Stimulated activated CD4-positive, alpha-beta T cell treated with anti-CD3 and anti-CD28 coated beads, Interleukin-2, amount 100 ng/mL, for 24 hours (primary cell): Measurements from ENCODE around the gene GRIK3.

Source experiments
- DNase-seq, 2 donors: peaks; one replicate each; pipeline ENCODE4 v3.0.0-alpha.2; 2020

The GRIK3 gene

GRCh38 chr1:37010011-37010410 lies 24.3 kb downstream of the GRIK3 start:
- DNase-seq, result no peak

GRCh38 chr1:37009521-37009920 lies 24.8 kb downstream of the GRIK3 start:
- DNase-seq, result no peak

GRCh38 chr1:37006132-37006868 lies 28.0 kb downstream of the GRIK3 start:
- no peak for DNase-seq

GRCh38 chr1:37002898-37003297 lies 31.4 kb downstream of the GRIK3 start:
- DNase-seq, result no peak

GRCh38 chr1:37001703-37002102 lies 32.6 kb downstream of the GRIK3 start:
- DNase-seq, result no peak

DNA sequence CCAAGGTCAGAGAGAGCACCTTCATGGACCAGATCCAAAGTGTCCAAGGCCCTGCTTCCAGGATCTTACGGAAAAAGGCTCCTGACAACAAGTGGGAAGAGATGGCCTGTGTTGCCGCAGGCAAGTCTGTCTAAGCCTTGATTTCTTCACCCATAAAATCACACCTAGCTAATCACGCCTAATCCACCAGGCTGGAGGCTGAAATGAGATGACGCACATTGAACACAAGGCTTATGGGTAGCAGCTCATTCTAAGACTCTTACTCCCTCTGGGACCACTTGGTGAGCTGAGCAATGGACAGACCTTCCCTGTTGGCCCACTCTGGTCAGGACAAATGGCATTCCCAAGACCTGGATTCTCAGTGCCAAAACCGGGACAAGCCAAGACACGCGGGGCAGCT lies 38.2 kb downstream of the GRIK3 start:
- no peak for DNase-seq

- DNase-seq, result no peak
These were observed 39.4 kb downstream of the GRIK3 start for GRCh38 chr1:36994868-36995267.

GRCh38 chr1:36994294-36994693 lies 40.0 kb downstream of the GRIK3 start:
- DNase-seq, result no peak

DNA sequence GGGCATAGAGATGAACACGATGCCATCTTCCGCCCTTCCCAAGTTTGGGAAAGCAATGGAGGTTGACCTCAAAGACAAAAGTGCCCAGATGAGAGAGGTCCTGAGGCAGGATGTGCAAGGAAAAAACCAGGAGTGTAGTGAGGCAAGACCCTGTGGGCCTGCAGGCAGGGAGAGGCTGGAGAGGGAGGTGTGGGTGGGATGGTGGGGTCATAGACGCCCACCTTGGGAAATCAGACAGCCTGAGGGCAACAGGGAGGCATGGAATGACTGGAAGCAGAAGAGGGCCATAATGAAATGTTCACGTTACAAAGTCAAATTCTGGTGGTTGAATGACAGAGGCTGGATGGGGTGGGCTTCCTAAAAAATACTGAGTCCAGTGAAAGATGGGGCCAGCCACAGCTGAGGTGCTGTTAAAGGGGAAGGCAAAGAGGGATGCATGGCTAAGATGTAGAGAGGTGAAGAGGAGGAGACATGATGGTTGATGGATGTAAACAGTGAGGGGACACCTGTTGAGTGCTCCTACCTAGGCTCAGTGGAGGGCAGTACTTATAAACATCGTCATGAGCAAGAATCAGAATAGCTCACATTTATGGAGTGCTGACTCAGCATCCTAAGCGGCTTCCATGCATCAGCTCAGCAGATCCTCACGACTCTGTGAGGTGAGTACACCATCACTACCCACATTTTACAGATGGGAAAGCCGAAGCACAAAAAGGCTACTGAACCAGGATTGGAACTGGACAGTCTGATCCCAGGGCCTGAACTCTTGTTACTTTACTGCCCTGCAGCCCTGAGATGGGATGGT lies 42.0 kb downstream of the GRIK3 start:
- DNase-seq, result no peak

- DNase-seq, result no peak
These were observed 42.8 kb downstream of the GRIK3 start for GRCh38 chr1:36991551-36991950.

GRCh38 chr1:36990928-36991327 lies 43.4 kb downstream of the GRIK3 start:
- DNase-seq, result no peak

DNA sequence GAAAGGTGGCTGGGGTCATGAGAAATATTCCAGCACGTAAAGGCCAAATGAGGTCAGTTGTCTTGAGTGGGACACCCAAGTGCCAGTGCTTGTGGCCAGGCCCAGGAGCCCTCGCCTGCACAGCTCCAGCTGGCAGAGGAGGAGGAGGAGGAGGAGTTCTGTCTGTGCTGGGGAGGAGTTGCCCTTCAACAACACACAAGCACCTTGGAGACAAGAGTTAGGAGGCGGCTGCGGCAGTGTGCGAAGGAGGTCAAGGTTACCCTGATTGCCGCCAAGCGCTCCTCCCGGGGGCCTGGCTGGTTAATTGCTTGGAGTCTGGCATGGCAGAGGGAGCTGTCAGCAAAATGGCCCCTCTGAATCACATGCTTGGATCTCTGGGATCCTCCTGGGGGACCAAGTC lies 45.1 kb downstream of the GRIK3 start:
- DNase-seq, result no peak

DNA sequence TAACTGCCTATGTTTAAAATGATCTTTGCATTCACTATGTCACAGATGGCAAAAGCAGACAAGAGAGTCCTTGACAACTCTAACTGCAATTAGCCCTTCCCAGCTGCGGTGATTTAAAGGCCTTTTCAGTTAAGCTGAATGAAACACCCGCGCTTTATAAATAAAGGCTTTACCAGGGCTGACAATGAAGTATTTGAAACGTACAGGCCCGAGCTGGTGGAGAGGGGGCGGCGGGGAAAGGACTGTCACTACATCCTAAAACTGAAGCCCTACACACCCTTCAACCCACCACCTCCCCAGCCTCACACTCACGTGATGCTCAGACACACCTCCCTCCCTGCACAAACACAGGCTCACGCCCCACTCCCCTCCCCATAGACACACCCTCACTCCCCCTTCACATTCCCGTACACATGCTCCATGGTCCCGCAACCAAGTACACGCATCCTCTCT lies 45.5 kb downstream of the GRIK3 start:
- no peak for DNase-seq

GRCh38 chr1:36988321-36988720 lies 46.0 kb downstream of the GRIK3 start:
- no peak for DNase-seq

DNA sequence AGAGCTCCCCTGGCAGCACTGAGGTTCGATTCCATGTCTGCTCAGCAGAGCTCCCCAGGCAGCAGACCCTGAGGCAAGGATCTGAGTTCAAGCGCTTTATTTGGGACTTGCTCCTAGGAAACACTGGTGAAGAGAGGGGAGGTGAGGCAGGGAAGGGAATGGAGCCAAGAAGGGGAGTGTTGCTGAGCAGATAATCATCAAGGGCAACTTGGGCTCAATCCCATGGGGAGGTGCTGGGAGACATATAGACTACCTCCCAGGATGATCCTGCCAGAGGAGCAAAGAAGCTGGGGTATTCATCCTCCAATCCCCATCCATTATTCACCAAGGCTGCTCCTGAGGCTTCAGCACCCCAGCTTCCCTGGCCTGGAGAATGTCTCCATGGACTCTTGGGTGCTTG lies 47.0 kb downstream of the GRIK3 start:
- no peak for DNase-seq

GRCh38 chr1:36986241-36986985 lies 47.9 kb downstream of the GRIK3 start:
- DNase-seq, result no peak

- no peak for DNase-seq
These were observed 49.6 kb downstream of the GRIK3 start for GRCh38 chr1:36984675-36985074.

DNA sequence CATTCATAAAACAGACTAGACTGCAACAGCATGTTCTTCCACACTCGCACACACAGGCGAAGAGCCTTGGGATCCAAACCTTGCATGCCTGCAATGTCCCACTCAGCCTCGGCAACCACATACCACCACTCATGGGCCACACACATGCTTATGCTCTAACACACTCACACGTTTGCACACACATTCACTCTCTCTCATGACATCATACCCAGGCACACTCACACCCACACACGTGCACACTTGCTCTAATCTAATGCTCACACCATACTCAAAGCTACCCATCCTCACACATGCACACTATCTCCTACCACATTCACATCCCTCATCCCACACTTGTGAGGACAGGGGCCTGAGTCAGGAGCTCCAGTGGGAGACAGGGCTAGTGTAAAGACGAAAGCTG lies 50.3 kb downstream of the GRIK3 start:
- DNase-seq, result no peak

DNA sequence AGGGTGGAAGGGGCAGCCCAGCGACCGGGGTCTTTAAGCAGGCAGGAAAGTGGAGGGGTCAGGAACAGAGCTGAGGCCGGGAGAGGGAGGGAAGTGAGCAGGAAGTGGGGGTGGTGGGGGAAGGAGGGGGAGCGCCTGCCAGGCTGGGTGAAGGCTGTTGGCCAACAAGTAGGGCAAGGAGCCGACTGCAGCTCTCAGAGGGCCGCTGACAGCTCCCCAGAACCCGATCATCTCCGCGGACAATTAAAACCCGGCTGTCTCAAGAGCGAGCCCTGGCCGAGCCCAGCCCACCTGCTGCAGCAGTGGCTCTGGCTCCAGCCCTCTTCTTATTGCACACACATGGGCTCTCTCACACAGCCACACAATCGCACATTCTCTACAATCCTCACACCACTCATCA lies 51.6 kb downstream of the GRIK3 start:
- no peak for DNase-seq

DNA sequence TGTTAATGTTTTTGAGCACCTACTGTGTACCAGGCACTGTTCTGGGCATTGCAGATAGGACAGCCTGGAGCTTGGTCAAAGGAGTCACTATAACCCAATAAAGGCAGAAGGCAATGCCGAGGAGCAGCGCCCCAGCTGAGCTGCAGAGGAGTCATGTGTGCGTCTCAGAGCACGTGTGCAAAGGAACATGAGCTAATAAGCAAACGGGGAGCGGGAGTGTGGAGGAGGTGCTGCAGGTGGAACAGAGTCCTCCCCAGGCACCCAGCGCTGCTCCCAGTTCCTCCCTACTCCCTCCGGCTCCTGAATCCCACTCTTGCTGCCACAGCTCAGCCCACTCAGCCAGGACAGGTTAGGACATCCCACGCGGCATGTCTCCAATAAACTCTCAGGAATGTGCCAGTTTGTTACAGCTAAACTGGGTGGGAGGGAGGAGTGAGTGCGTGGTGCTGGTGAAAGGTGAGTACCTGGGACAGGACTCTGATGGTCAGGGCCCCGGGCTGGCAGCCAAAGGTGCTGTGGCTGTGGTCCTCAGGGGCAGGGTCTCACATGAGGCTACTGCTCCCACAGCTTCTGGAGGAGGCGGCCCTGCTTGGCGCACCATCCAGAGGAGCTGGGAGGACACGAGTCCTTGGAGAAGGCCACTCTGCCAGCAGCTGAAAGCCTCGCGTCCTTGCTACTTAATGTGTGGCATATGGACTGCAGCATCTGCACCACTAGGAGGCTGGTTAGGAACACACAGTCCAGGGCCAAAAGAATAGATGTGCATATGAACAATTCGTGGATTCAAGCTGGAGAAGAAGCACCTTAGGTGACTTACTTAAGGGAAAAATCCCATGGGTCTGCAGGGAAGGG lies 52.3 kb downstream of the GRIK3 start:
- no peak for DNase-seq

- no peak for DNase-seq
These were observed 53.2 kb downstream of the GRIK3 start for GRCh38 chr1:36981126-36981525.

DNA sequence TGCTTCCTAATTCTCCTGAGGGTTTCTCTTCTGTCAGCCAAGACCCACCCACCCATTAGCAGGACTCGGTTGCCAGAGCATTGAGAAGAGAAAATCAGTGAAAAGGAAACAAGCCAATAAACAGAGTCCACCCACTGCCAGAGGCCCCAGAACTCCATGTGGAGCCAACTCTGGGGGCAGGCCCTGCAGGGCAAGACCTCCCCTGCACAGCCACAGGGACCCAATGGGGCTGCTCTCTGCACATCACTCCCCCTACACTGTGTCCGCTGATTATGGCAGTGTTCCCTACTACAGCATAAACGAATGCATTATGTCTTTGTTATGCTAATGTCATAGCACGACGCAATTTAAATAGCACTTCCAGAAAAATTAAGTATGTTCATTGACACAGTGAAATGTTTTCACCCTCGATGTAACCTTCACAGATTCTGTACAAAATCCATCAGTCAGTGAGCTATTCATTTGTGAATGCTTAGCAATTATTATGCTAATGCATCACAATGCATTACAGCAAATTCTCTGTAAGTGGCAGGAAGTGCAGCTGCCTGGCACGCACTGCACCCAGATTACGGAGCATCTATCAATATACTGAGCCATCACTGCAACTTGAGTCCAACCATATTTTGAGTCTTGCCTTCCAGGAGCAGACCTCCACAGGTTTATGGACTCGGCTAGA lies 56.4 kb downstream of the GRIK3 start:
- no peak for DNase-seq
